AG09309 (cell line): Measurements from ENCODE around the gene RTN4RL1.
"Not testable (repeated sequence)": the region's sequence is repeated elsewhere in the genome, so short reads cannot be mapped to it uniquely, and the experiment has no call there.

Experiments used
- DNase-seq: peaks from one replicate; pipeline ENCODE4 v3.0.0-alpha.2; 2010; ENCODE audit warnings: low read depth
- H3K4me3 ChIP-seq: 2 replicates; pipeline ENCODE4 v1.5.1; 2011; ENCODE audit warnings: mild to moderate bottlenecking, low read depth, low read length, moderate library complexity; ENCODE audit not compliant: control insufficient read depth
- CTCF ChIP-seq: IDR thresholded peaks from 2 replicates; pipeline ENCODE4 v1.5.1; 2011; ENCODE audit warnings: mild to moderate bottlenecking, low read depth, low read length, inconsistent platforms; ENCODE audit not compliant: insufficient read depth, control insufficient read depth; ENCODE audit errors: missing control alignments

RTN4RL1 gene

DNA sequence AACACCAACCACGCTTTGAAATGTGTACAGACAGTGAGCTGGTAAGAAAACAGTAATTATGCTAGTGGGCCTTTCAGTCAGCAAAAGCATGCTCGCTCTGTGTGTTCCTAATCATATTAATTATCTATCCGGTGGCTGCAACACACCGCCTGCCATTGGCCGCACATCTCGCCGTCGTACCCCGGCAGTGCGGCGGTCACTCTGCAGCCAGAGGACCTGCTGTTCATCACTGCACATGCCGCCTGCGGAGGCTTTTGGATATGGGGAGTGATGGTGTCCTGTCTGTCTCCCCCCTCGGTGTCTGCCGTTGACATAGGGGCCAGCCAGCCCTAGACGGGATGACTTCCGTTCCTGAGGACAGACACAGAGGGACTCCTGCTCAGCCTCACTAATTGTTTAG is 126.8 kb downstream of the RTN4RL1 start:
- H3K4me3 ChIP-seq = no peak overlapping the region
- TF ChIP-seq CTCF = no peak
- no peak for DNase-seq

DNA sequence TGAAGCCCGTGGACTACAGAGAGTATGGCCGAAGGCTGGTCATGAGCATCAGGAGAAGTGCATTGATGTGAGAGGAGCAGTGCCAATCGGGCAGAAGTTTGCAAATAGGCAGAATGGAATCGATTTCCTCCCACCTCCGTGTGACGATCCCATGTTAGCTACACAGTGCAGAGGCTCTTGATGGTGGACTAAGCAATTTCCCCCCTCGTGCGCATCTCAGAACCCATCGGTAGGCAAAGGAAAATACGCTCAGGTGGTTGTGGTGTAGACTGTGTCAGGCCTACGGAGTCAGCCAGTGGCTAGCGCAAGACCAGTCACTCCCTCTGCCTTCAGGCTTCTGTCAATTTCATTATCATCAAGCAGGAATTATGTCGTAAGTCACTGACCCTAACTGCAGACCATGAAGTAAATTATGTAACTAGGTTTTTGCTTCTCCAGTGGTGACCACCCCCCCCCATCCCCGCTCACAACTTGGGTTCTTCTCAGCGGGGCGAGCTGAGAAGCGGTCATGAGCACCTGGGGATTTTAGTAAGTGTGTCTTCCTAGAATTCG is 128.0 kb downstream of the RTN4RL1 start:
- DNase-seq = no peak
- TF ChIP-seq CTCF = no peak
- no peak overlapping the region for H3K4me3 ChIP-seq

DNA sequence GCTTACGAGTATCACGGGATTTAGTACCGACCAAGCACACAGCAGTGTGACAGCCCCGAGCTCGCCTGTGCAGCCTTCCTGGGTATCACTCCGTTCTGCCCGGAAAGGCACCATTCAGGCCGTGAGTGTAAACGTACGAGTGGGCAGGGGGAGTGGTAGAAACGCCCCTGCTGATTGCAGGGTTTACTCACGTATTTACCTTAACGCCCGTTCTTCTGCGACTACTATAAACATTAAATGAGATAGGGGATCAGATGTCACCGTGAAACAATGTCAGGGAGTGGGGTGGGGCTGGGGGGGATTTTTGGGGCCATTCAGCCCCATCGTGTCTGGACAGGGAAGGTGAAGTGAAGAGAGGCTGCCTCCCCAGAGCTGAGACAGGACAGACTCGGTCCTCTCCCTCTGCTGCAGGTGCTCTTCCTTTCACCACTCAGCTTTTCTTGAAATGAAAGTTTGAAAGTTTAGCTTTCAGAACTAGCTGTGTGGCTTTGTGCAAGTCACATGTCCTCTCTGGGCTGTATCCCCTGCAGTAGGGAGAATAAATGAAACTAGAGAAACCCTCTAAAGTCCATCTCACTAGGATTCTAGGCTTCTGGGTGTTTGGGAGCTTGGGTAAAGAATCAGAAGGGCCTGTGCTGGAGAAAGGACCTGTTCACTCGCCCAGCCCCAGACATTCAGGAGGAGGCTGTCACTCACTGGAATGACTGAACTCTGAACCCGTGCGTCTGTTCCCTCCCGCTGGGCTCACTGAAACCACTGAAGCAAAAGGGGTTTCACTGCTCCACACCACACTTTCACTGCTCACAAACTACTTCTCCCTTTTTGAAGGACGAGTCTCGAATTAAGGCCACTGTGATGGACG is 128.7 kb downstream of the RTN4RL1 start:
- DNase-seq = no peak
- H3K4me3 ChIP-seq = no peak overlapping the region
- TF ChIP-seq CTCF = no peak

DNA sequence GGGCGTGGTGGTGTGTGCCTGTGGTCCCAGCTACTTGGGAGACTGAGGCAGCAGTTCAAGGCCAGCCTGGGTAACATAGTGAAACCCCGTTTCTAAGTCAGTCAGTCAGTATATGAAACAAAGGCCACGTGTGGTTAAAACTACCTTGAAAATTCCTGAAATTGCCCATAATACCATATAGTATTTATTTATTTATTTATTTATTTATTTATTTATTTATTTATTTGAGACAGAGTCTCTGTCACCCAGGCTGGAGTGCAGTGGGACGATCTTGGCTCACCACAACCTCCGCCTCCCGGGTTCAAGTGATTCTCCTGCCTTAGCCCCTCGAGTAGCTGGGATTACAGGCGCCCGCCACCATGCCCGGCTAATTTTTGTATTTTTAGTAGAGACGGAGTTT is 129.7 kb downstream of the RTN4RL1 start:
- not testable (repeated sequence) for H3K4me3 ChIP-seq, DNase-seq

DNA sequence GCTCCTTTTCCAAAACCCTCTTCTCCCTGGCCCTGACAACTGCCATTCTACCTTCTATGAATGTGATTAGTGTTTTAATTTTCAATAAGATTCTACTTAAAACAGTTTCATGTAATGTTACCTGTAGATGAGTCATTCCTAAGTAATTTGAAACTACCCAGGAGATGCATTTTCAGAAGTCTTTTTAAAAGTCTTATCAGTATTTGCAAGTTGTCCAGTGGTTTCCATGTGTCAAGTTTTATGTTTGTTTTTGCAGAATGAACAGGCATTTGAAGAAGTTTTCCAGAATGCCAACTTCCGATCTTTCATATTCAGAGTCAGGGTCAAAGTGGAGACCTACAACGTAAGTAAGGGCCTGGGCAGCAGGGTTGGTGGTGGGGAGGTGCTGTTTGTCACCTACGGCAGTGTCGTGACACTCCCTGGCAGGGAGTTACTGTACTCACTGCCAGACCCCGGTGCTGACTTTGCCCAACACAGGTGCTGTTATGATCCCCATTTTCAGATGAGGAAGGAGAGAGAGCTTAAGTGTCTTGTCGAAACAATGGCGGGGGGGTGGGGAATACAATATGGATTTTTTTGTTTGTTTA is 130.3 kb downstream of the RTN4RL1 start:
- DNase-seq = no peak
- no peak for TF ChIP-seq CTCF
- H3K4me3 ChIP-seq = no peak overlapping the region

DNA sequence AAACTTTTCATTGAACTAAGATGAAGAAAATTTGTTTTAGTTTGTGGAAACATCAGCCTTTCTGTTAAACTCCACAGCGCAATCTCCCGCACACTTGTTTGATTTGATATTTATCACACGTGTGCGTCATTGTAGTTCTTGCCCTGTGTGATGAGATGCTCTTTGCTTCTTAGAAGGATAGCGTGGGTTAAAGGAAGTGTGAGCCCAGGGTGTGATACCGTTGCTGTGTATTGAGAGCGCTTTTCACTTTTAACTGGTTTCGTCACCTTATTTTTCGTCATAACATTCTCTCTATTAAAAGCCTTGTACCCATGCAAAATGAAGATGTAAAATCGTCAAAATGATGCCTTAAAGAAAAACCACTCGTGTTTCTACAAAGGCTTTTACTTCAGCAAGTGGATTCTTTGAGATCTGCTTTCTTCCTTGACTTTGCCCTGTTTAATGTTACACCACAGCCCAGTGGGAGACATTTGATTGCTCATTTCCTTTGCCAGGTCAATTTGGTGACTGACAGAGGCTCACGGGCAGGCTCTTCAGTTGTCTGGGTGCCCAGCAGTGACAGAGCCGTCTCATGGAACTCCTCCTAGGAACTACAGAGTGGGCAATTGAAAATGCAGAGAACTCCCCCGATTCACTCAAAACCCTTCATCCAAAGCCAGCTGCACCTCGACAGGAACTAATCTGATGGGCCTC is 134.2 kb downstream of the RTN4RL1 start:
- H3K4me3 ChIP-seq = no peak overlapping the region
- no peak for DNase-seq
- no peak for TF ChIP-seq CTCF

GRCh38 chr17:1888741-1889140 is 136.4 kb downstream of the RTN4RL1 start:
- DNase-seq = no peak
- no peak overlapping the region for H3K4me3 ChIP-seq
- TF ChIP-seq CTCF = no peak
